WERI-Rb-1 (cell line): Measurements from ENCODE around the gene RASSF5.
"Not testable (repeated sequence)": the region's sequence is repeated elsewhere in the genome, so short reads cannot be mapped to it uniquely, and the experiment has no call there.

Experiments
- DNase-seq: peaks from one replicate; pipeline ENCODE4 v3.0.0-alpha.2; 2020
- H3K27ac ChIP-seq: fragments of 250-450 bp; sonication (Bioruptor Pico); 2 replicates; pipeline ENCODE4 v1.5.1; 2020; ENCODE audit warnings: mild to moderate bottlenecking, moderate library complexity
- H3K27me3 ChIP-seq: fragments of 250-450 bp; sonication (Bioruptor Pico); 2 replicates; pipeline ENCODE4 v1.5.1; 2021; ENCODE audit warnings: mild to moderate bottlenecking, low read depth, moderate library complexity; ENCODE audit not compliant: insufficient read depth, severe bottlenecking
- H3K36me3 ChIP-seq: fragments of 250-450 bp; sonication (Bioruptor Pico); 2 replicates; pipeline ENCODE4 v1.5.1; 2020; ENCODE audit warnings: mild to moderate bottlenecking, moderate library complexity
- H3K4me3 ChIP-seq: 2 replicates; pipeline ENCODE4 v1.5.1; 2011; ENCODE audit warnings: low read depth, mild to moderate bottlenecking, control low read depth, low read length
- H3K9me3 ChIP-seq: fragments of 250-450 bp; sonication (Bioruptor Pico); 2 replicates; pipeline ENCODE4 v1.5.1; 2021; ENCODE audit warnings: mild to moderate bottlenecking, moderate library complexity; ENCODE audit not compliant: severe bottlenecking
- CTCF ChIP-seq: IDR thresholded peaks from 2 replicates; pipeline ENCODE4 v1.5.1; 2011; ENCODE audit warnings: low read depth, mild to moderate bottlenecking, control low read depth, inconsistent platforms, low read length

Gene RASSF5

GRCh38 chr1:206579747-206580437 is 72.6 kb downstream of the RASSF5 start:
- no peak overlapping the region for H3K27ac ChIP-seq
- no peak overlapping the region for H3K4me3 ChIP-seq
- no peak for DNase-seq
- no peak for TF ChIP-seq CTCF
- H3K36me3 ChIP-seq, result peaks cover 22% of the 10 kb centered on the region
- H3K9me3 ChIP-seq, result no peaks in the 10 kb centered on the region
- H3K27me3 ChIP-seq, result no peaks in the 10 kb centered on the region

- no peak for DNase-seq
- no peak overlapping the region for H3K4me3 ChIP-seq
- H3K9me3 ChIP-seq, result no peaks in the 10 kb centered on the region
- H3K27ac ChIP-seq, result no peak overlapping the region
- peaks cover 29% of the 10 kb centered on the region for H3K36me3 ChIP-seq
- no peaks in the 10 kb centered on the region for H3K27me3 ChIP-seq
- no peak for TF ChIP-seq CTCF
These were observed 73.2 kb downstream of the RASSF5 start for GRCh38 chr1:206580438-206581113.

- H3K27ac ChIP-seq, H3K9me3 ChIP-seq, H3K27me3 ChIP-seq, H3K4me3 ChIP-seq, DNase-seq: not testable (repeated sequence)
- H3K36me3 ChIP-seq, result peaks cover 34% of the 10 kb centered on the region
These were observed 73.8 kb downstream of the RASSF5 start for GRCh38 chr1:206581114-206581497.

GRCh38 chr1:206581571-206581981 is 74.2 kb downstream of the RASSF5 start:
- Histone ChIP-seq H3K9me3 (no peaks in the 10 kb centered on the region), H3K4me3 (no peak overlapping the region), H3K27ac (no peak overlapping the region), H3K36me3 (peaks cover 39% of the 10 kb centered on the region), H3K27me3 (no peaks in the 10 kb centered on the region)
- no peak for DNase-seq
- TF ChIP-seq CTCF, result no peak

GRCh38 chr1:206582537-206582936 is 75.2 kb downstream of the RASSF5 start:
- Histone ChIP-seq H3K4me3 (no peak overlapping the region), H3K27me3 (no peaks in the 10 kb centered on the region), H3K36me3 (peaks cover 48% of the 10 kb centered on the region), H3K27ac (no peak overlapping the region), H3K9me3 (no peaks in the 10 kb centered on the region)
- no peak for TF ChIP-seq CTCF
- no peak for DNase-seq

GRCh38 chr1:206582971-206583706 is 75.8 kb downstream of the RASSF5 start:
- no peak overlapping the region for H3K4me3 ChIP-seq
- peaks cover 54% of the 10 kb centered on the region for H3K36me3 ChIP-seq
- no peaks in the 10 kb centered on the region for H3K9me3 ChIP-seq
- no peak for TF ChIP-seq CTCF
- H3K27me3 ChIP-seq, result no peaks in the 10 kb centered on the region
- DNase-seq, result no peak
- no peak overlapping the region for H3K27ac ChIP-seq
